CD4-positive, alpha-beta memory T cell (primary cell): ENCODE measurements around the gene HAO1. TPM values are rescaled to one million over a fixed set of nuclear protein-coding genes. Genes with fewer than 3 reads are reported as not detected.

ENCODE experiments used
- CTCF ChIA-PET: fragments of 350-600 bp; sonication (Branson Sonifier 250); formaldehyde crosslinking; loops from one replicate; lab custom pipeline; 2021; ENCODE audit warnings: inconsistent platforms; ENCODE audit not compliant: partially characterized antibody; lab: Charles Lee
- POLR2A ChIA-PET: fragments of 350-600 bp; sonication (Branson Sonifier 250); formaldehyde crosslinking; loops from one replicate; lab custom pipeline; 2021; ENCODE audit not compliant: partially characterized antibody; lab: Charles Lee
- DNase-seq, 5 donors: peaks; one replicate each; pipeline versions ENCODE4 v3.0.0 to v3.0.0-alpha.2; 2020 to 2022; ENCODE audit warnings: mixed read lengths in 1 of 5
- H3K27ac ChIP-seq: one replicate; pipeline ENCODE4 v1.7.0; 2013; ENCODE audit warnings: low read depth, low read length
- H3K27me3 ChIP-seq: 2 replicates; pipeline ENCODE4 v1.7.0; 2013; ENCODE audit warnings: mild to moderate bottlenecking, low read length, moderate library complexity; ENCODE audit not compliant: insufficient read depth
- H3K36me3 ChIP-seq: 2 replicates; pipeline ENCODE4 v1.7.0; 2013; ENCODE audit warnings: mild to moderate bottlenecking, low read length, moderate library complexity; ENCODE audit not compliant: insufficient read depth
- H3K4me1 ChIP-seq: 2 replicates; pipeline ENCODE4 v1.7.0; 2013; ENCODE audit warnings: mild to moderate bottlenecking, low read length, moderate library complexity; ENCODE audit not compliant: insufficient read depth
- H3K4me3 ChIP-seq, 2 donors: one replicate each; pipeline ENCODE4 v1.7.0; 2013; ENCODE audit warnings: low read length in 2 of 2, mild to moderate bottlenecking in 1 of 2
- H3K9me3 ChIP-seq, 2 donors: one replicate each; pipeline ENCODE4 v1.7.0; 2013; ENCODE audit warnings: low read length in 2 of 2, control low read depth in 1 of 2; ENCODE audit not compliant: control insufficient read depth in 1 of 2
- H3K27ac Mint-ChIP-seq, 7 donors: one replicate each; pipeline ENCODE4 v1.8.0; 2020 to 2021; ENCODE audit warnings: mixed read lengths in 7 of 7, mild to moderate bottlenecking in 6 of 7, inconsistent platforms in 3 of 7, moderate library complexity in 3 of 7
- H3K27me3 Mint-ChIP-seq, 2 donors: one replicate each; pipeline ENCODE4 v1.8.0; 2020 to 2021; ENCODE audit warnings: mixed read lengths in 2 of 2
- H3K36me3 Mint-ChIP-seq, 2 donors: one replicate each; pipeline ENCODE4 v1.8.0; 2020 to 2021; ENCODE audit warnings: mixed read lengths in 2 of 2, inconsistent platforms in 1 of 2, mild to moderate bottlenecking in 1 of 2
- H3K4me1 Mint-ChIP-seq, 4 donors: one replicate each; pipeline ENCODE4 v1.8.0; 2020 to 2021; ENCODE audit warnings: mixed read lengths in 4 of 4, mild to moderate bottlenecking in 1 of 4
- H3K4me3 Mint-ChIP-seq, 8 donors: one replicate each; pipeline ENCODE4 v1.8.0; 2020 to 2021; ENCODE audit warnings: mixed read lengths in 8 of 8, mild to moderate bottlenecking in 7 of 8, moderate library complexity in 6 of 8, inconsistent platforms in 3 of 8
- H3K9me3 Mint-ChIP-seq, 8 donors: one replicate each; pipeline ENCODE4 v1.8.0; 2020 to 2021; ENCODE audit warnings: mixed read lengths in 8 of 8, mild to moderate bottlenecking in 5 of 8, inconsistent platforms in 3 of 8, moderate library complexity in 1 of 8
- intact Hi-C: fragments of 100-400 bp; cut with micrococcal nuclease; formaldehyde crosslinking; loops from one replicate; pipeline ENCODE4 v1.15.1; 2023
- polyA plus RNA-seq, 2 donors: library from polyadenylated mRNA; unstranded; fragments of 300-500 nt; fragmentation: Illumina TruSeq; gene quantifications; one replicate each; pipeline ENCODE4 v1.2.3, GENCODE V29; 2021
- total RNA-seq, 2 experiments: library from RNA; stranded (reverse); gene quantifications; one replicate each; pipeline ENCODE4 v1.2.3, GENCODE V29; 2021

The HAO1 gene
- total and polyA plus RNA-seq, 4 experiments from 2014 or later: not detected

DNA sequence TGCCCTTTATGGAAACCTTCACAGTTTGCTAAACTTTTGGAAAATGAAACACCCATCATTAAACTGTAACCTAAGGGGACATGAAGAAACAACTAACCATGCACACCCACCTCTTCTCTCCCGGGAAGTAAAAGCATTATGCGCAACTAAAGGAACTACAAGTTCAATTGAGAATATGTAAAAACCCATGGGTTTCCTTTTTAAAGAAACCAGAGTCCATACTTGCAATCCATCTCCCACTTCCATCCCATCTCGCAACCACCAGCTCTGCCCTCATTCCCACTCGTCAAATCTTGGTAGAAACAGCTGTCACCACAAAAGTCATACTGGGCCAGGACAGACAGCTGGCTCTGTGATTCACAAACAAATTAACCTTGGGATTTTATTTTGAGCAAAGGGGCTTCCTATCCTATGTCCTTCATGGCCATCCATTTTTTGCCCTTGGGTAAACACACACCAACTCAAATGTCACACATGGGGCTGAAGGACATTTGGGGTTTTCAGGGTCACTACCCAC lies 81.5 kb downstream of the HAO1 start:
- Mint-ChIP-seq H3K36me3 (no peaks in the 10 kb centered on the region), H3K27me3 (peaks cover 0 to 3% of the 10 kb centered on the region in 2 donors), H3K4me3 (no peak overlapping the region), H3K4me1 (no peaks in the 10 kb centered on the region), H3K9me3 (peaks cover 0 to 5% (median 0%) of the 10 kb centered on the region in 8 donors), H3K27ac (no peak overlapping the region)
- CTCF ChIA-PET: no interaction called here
- DNase-seq: no peak
- H3K27ac ChIP-seq: no peak overlapping the region
- no peaks in the 10 kb centered on the region for H3K36me3 ChIP-seq
- no peaks in the 10 kb centered on the region for H3K27me3 ChIP-seq
- POLR2A ChIA-PET: no interaction called here
- no peaks in the 10 kb centered on the region for H3K4me1 ChIP-seq
- intact Hi-C loops: no loop called here
- no peaks in the 10 kb centered on the region for H3K9me3 ChIP-seq
- H3K4me3 ChIP-seq: no peak overlapping the region

DNA sequence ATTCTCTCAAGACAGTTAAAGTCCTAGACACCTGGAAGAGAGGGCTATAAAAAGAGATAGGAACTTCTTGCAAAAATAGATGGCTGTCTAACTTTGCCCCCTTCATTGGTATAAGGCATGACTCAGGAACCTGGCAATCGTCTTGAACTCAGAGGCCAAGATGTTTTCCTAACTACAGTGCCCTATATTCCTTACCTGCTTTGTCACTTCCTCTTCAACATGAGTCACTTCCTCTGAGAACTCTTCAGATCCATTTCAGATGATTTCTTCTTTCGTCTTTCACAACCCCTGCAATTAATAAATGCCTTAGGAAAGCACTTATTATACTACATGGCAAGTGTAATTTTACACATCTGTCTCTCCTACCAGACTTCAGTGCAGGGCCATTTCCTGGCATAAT lies 83.5 kb downstream of the HAO1 start:
- Mint-ChIP-seq H3K9me3 (peaks cover 0 to 2% (median 0%) of the 10 kb centered on the region in 8 donors), H3K27me3 (peaks cover 0 to 3% of the 10 kb centered on the region in 2 donors), H3K4me1 (no peaks in the 10 kb centered on the region), H3K4me3 (no peak overlapping the region), H3K27ac (no peak overlapping the region), H3K36me3 (no peaks in the 10 kb centered on the region)
- ChIA-PET POLR2A (no interaction called here), CTCF (no interaction called here)
- intact Hi-C loops: no loop called here
- no peaks in the 10 kb centered on the region for H3K36me3 ChIP-seq
- H3K27me3 ChIP-seq: no peaks in the 10 kb centered on the region
- H3K27ac ChIP-seq: no peak overlapping the region
- no peak for DNase-seq
- no peak overlapping the region for H3K4me3 ChIP-seq
- H3K9me3 ChIP-seq: no peaks in the 10 kb centered on the region
- H3K4me1 ChIP-seq: no peaks in the 10 kb centered on the region

DNA sequence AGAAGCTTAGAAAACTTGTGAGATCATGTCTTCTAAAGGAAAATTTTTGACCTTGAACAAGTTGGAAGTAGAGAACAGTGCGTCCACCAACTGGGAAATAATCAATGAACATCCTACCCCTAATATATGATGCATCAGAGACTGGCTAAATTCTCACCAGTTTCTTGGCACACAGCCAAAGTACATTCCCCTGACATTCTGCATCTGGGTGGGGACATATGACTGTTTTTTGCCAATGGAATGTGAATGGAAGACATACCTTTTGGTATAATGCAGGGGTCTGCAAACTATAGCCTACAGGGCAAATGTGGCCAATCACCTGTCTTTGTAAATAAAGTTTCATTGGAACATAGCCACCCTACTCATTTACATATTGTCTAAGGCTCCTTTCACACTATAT lies 84.7 kb downstream of the HAO1 start:
- Histone ChIP-seq H3K4me3 (no peak overlapping the region), H3K36me3 (no peaks in the 10 kb centered on the region), H3K4me1 (no peaks in the 10 kb centered on the region), H3K27me3 (no peaks in the 10 kb centered on the region), H3K9me3 (no peaks in the 10 kb centered on the region), H3K27ac (no peak overlapping the region)
- no peaks in the 10 kb centered on the region for H3K4me1 Mint-ChIP-seq
- peaks cover 3% of the 10 kb centered on the region in 2 donors for H3K27me3 Mint-ChIP-seq
- H3K9me3 Mint-ChIP-seq: peaks cover 0 to 2% (median 0%) of the 10 kb centered on the region in 8 donors
- intact Hi-C loops: no loop called here
- ChIA-PET CTCF (no interaction called here), POLR2A (no interaction called here)
- no peak overlapping the region for H3K27ac Mint-ChIP-seq
- H3K4me3 Mint-ChIP-seq: no peak overlapping the region
- H3K36me3 Mint-ChIP-seq: no peaks in the 10 kb centered on the region
- DNase-seq: peak in 1 of 5 donors; percentile 0

DNA sequence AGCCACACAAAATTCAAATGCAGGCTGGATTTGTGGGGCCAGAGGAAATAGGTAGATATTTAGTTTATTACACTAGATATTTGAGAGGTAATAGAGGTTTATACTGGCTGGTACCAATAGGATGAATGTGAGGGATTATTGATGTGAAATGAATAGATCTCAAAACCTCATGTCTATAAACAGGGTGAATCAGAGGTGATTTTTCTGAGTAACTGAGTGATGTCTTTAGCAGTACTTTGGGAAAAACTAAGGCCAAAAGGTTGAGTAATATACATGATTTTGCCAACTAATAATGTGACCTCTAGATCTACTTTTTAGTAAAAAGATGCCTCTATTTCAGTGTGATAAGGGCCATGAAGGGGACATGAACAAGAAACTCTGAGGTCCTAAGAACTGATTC lies 86.8 kb downstream of the HAO1 start:
- H3K4me1 Mint-ChIP-seq: no peaks in the 10 kb centered on the region
- no peak for DNase-seq
- Histone ChIP-seq H3K4me3 (no peak overlapping the region), H3K27me3 (no peaks in the 10 kb centered on the region), H3K4me1 (no peaks in the 10 kb centered on the region), H3K9me3 (no peaks in the 10 kb centered on the region), H3K27ac (no peak overlapping the region), H3K36me3 (no peaks in the 10 kb centered on the region)
- no peak overlapping the region for H3K27ac Mint-ChIP-seq
- no peaks in the 10 kb centered on the region for H3K36me3 Mint-ChIP-seq
- ChIA-PET CTCF (no interaction called here), POLR2A (no interaction called here)
- H3K27me3 Mint-ChIP-seq: peaks cover 3 to 6% of the 10 kb centered on the region in 2 donors
- intact Hi-C loops: no loop called here
- no peak overlapping the region for H3K4me3 Mint-ChIP-seq
- peaks cover 0 to 2% (median 0%) of the 10 kb centered on the region in 8 donors for H3K9me3 Mint-ChIP-seq

DNA sequence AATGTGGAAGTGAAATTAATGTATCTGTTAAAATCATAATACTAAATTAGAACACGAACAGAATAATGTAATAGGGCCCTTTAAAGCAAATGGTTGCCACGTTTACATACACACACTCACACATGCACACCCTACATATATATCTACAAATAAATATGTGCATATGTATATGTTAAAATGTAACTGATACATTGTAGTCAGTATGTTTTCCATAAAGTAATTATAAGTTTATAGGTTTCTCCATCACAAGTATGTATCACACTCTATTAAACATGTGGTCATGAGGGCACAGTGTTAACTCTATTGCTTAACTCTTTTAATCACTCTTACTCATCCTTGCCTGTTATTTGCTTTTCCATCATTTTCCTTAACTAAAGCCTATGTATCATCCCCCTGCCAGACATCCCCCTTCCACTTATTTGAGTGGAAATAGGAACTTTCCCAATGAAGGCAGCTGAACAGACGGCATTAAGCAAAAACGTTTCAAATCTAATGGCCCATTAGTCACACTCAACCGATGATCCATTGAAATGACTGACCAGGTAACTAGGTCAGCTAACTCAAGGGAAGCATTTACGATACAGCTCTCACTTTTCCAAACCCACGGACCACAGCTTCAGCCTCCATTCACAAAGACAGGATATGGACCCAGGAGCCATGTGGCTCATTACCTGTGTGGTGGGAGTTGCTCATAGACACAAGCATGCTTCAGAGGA lies 89.3 kb downstream of the HAO1 start:
- Mint-ChIP-seq H3K36me3 (no peaks in the 10 kb centered on the region), H3K9me3 (peaks cover 0 to 2% (median 0%) of the 10 kb centered on the region in 8 donors), H3K27me3 (peaks cover 3 to 5% of the 10 kb centered on the region in 2 donors), H3K4me1 (no peaks in the 10 kb centered on the region), H3K4me3 (no peak overlapping the region), H3K27ac (no peak overlapping the region)
- ChIA-PET POLR2A (no interaction called here), CTCF (no interaction called here)
- Histone ChIP-seq H3K9me3 (no peaks in the 10 kb centered on the region), H3K27me3 (no peaks in the 10 kb centered on the region), H3K4me3 (no peak overlapping the region), H3K4me1 (no peaks in the 10 kb centered on the region), H3K27ac (no peak overlapping the region), H3K36me3 (no peaks in the 10 kb centered on the region)
- intact Hi-C loops: no loop called here
- DNase-seq: no peak

DNA sequence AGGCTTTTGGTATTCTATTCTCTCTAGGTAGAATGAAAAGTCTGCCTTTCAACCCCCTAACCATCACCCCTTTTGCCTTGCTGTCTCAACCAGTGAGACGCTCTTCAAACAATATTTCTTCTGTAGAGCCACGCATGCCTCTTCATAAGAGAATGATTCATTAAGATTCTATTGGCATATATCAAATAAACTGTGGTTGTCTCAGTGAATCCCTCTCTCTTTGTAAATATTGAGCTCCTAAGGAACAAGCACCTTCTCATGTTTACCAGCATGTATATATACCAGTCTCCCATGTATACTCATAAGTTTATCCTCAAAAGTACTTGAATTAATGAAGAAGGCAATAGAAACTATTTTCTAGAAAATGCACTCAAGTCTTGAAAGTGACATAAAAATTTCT lies 90.6 kb downstream of the HAO1 start:
- Histone ChIP-seq H3K36me3 (no peaks in the 10 kb centered on the region), H3K27me3 (no peaks in the 10 kb centered on the region), H3K4me1 (no peaks in the 10 kb centered on the region), H3K27ac (no peak overlapping the region), H3K4me3 (no peak overlapping the region), H3K9me3 (no peaks in the 10 kb centered on the region)
- Mint-ChIP-seq H3K27ac (no peak overlapping the region), H3K27me3 (peaks cover 3 to 5% of the 10 kb centered on the region in 2 donors), H3K4me1 (no peaks in the 10 kb centered on the region), H3K9me3 (peaks cover 0 to 4% (median 0%) of the 10 kb centered on the region in 8 donors), H3K36me3 (no peaks in the 10 kb centered on the region), H3K4me3 (no peak overlapping the region)
- ChIA-PET CTCF (no interaction called here), POLR2A (no interaction called here)
- intact Hi-C loops: no loop called here
- DNase-seq: no peak

DNA sequence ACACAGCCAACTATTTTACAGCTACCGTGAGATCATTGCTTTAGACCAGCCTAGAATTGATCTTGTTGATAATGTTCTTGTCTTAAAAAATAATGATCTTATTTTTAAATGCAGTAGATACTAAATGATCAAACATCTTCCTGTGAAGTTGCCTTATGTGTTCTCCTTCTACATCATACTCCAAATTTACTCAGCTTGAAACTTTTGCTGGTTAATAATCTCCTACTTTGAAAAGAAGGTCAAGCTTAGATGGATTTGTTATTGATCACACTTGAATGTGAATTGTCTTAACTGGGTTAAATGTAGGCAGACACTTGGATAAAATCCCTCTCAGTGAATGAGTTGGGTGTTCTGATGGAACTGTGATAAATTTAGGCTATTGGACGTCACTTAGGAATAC lies 91.9 kb downstream of the HAO1 start:
- no peaks in the 10 kb centered on the region for H3K4me1 ChIP-seq
- H3K9me3 Mint-ChIP-seq: peaks cover 0 to 2% (median 0%) of the 10 kb centered on the region in 8 donors
- ChIA-PET POLR2A (no interaction called here), CTCF (no interaction called here)
- no peak overlapping the region for H3K27ac ChIP-seq
- no peak overlapping the region for H3K4me3 ChIP-seq
- DNase-seq: no peak
- H3K27me3 Mint-ChIP-seq: peaks cover 3 to 5% of the 10 kb centered on the region in 2 donors
- no peak overlapping the region for H3K4me3 Mint-ChIP-seq
- no peaks in the 10 kb centered on the region for H3K4me1 Mint-ChIP-seq
- no peaks in the 10 kb centered on the region for H3K9me3 ChIP-seq
- H3K27ac Mint-ChIP-seq: no peak overlapping the region
- H3K36me3 Mint-ChIP-seq: no peaks in the 10 kb centered on the region
- intact Hi-C loops: no loop called here
- H3K36me3 ChIP-seq: no peaks in the 10 kb centered on the region
- no peaks in the 10 kb centered on the region for H3K27me3 ChIP-seq
